Activated CD4-positive, alpha-beta T cell treated with anti-CD3 and anti-CD28 coated beads for 24 hours (primary cell): Measurements from ENCODE around the gene RADIL.

Source experiments
- DNase-seq, 2 donors: peaks; one replicate each; pipeline ENCODE4 v3.0.0-alpha.2; 2020; ENCODE audit warnings: low read depth in 2 of 2

RADIL gene

GRCh38 chr7:4831723-4832495 is 51.6 kb downstream of the RADIL start:
- DNase-seq, result no peak

GRCh38 chr7:4830176-4830575 is 53.3 kb downstream of the RADIL start:
- DNase-seq, result peak; percentile 27 to 51

GRCh38 chr7:4828720-4829383 is 54.7 kb downstream of the RADIL start:
- no peak for DNase-seq

- no peak for DNase-seq
Measured at GRCh38 chr7:4825081-4825480, 58.4 kb downstream of the RADIL start.

- no peak for DNase-seq
Measured at GRCh38 chr7:4824120-4824775, 59.3 kb downstream of the RADIL start.

GRCh38 chr7:4823441-4824119 is 59.9 kb downstream of the RADIL start:
- DNase-seq, result no peak

- no peak for DNase-seq
Measured at GRCh38 chr7:4822677-4823076, 60.8 kb downstream of the RADIL start.

GRCh38 chr7:4820967-4821471 is 62.5 kb downstream of the RADIL start:
- DNase-seq, result no peak

- DNase-seq, result no peak
Measured at GRCh38 chr7:4820405-4820966, 63.0 kb downstream of the RADIL start.

- no peak for DNase-seq
Measured at GRCh38 chr7:4819560-4820404, 63.7 kb downstream of the RADIL start.

- DNase-seq, result no peak
Measured at GRCh38 chr7:4818000-4818794, 65.3 kb downstream of the RADIL start.

- DNase-seq, result no peak
Measured at GRCh38 chr7:4817178-4817901, 66.2 kb downstream of the RADIL start.

- no peak for DNase-seq
Measured at GRCh38 chr7:4816419-4817080, 67.0 kb downstream of the RADIL start.

GRCh38 chr7:4815609-4816418 is 67.7 kb downstream of the RADIL start:
- no peak for DNase-seq

GRCh38 chr7:4815121-4815520 is 68.4 kb downstream of the RADIL start:
- no peak for DNase-seq

- no peak for DNase-seq
Measured at GRCh38 chr7:4814433-4814832, 69.1 kb downstream of the RADIL start.

GRCh38 chr7:4809666-4810065 is 73.8 kb downstream of the RADIL start:
- DNase-seq, result no peak

GRCh38 chr7:4809091-4809591 is 74.4 kb downstream of the RADIL start:
- DNase-seq, result no peak
